Stimulated activated CD4-positive, alpha-beta T cell treated with anti-CD3 and anti-CD28 coated beads, Interleukin-12 subunit alpha, Interleukin-12 subunit beta, amount 100 ng/mL, for 24 hours (primary cell): ENCODE data around the gene GRAMD1B.
A peak's percentile ranks its signal among the peaks of the same experiment; 100 is the strongest.

ENCODE experiments used
- DNase-seq, 2 experiments: peaks; one replicate each; pipeline ENCODE4 v3.0.0-alpha.2; 2020; ENCODE audit warnings: low read depth in 2 of 2

GRAMD1B gene

DNA sequence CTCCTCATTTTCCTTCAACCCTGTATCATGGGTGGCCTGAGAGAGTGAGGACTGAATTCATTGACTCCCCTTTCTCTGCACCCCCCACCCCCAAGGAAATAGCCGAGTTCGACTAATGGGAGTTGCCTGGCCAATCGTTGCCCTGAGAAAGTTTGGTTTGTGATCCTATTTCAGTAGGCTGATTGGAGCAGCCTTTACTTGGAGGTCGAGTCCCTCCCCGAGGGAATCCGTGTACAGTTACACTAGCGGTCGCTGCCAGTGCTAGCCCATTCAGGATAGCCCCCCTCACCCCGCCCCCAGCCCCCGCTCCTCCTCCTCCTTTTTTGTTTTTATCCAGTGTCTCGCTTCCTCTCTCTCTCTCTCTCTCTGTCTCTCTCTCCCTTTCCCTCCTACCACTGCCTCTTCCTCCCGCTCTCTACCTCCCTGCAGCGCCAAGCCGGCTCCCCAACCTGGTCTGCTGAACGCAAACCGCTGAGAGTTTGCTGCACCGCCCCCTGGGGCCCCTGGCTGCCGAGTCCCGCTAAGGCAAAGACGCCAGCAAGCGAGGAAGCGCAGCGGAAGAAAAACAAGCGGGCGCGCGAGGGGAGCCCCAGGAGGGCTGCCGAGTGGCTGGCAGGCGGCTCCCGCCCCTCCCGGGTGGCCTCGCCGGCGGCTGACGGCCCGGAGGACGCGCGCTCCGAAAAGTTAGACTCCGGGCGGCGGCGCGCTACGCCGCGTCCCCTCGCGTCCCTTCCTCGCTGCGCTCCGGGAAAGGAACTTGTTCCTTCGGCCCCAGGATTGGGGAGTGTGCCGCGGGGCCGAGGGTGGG lies at the start of gene GRAMD1B:
TSS of gene GRAMD1B (plus strand) at position 357 of the 808 bp plus-strand sequence. CDS start 524 bp downstream, outside the sequence.
- peak; percentile 40 to 71 for DNase-seq

DNA sequence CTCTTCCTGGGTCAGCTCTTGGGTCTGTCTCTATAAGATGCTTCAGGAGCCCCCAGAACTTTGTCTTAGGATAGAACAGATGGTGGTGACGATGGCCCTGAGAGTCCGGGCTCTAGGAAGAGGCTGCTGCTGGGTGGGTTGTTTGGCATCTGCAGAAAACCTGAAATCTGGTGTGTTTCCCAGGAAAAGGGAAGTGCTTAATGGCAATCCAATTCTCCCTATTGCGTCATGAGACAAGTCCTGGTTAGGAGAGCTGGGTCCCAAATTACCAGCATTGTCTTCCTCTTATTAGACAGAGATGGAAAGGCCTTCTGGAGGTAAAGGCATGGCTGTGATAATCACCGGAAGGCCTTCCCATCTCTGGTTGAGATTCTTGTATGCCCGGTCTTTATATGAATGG lies 48.9 kb upstream of the GRAMD1B start:
- no peak for DNase-seq

- DNase-seq: peak; percentile 33 to 63
These were observed 48.1 kb upstream of the GRAMD1B start for GRCh38 chr11:123381817-123382554.

DNA sequence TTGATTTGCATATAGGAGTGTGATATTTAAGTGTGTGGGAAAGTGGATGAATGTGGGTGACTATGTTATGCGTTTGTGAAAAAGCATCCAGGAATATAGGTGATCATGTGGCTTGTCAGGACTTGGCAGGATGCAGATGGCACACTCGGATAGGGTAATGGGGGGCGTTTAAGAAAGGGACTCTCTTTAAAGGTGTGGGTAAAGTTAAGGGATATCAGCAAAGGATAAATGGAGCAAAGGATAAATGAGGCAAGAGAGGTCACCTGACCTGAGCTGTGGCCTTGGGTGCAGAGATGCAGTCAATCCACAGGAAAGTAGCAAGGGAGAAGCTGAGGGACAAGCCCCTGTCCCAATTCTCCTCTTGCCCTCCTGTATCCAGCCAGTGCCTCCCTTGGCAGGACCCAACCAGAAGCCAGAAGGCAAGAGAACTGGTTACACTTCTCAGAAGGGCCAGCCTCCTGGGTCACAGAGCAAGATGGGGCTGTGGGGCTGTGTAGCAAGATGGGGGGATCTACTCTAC lies 47.5 kb upstream of the GRAMD1B start:
- DNase-seq: no peak

- no peak for DNase-seq
These were observed 46.0 kb upstream of the GRAMD1B start for GRCh38 chr11:123384116-123384515.

- DNase-seq: no peak
These were observed 43.1 kb upstream of the GRAMD1B start for GRCh38 chr11:123386796-123387510.

DNA sequence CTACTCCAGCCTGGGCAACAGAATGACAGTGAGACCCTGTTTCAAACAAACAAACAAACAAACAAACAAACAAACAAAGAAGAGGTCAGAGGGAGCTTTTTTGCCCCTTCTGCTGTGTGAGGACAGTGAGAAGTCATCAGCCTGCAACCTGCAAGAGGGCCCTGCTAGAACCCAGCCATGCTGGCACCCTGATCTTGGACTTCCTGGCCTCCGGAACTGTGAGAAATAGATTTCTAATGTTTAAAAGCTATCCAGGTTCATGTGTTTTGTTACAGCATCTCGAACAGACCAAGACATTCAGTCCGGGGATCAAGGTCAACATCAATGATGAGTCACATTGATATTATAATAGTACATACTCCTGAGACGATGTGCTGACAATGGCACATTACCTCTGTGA lies 41.4 kb upstream of the GRAMD1B start:
- no peak for DNase-seq

DNA sequence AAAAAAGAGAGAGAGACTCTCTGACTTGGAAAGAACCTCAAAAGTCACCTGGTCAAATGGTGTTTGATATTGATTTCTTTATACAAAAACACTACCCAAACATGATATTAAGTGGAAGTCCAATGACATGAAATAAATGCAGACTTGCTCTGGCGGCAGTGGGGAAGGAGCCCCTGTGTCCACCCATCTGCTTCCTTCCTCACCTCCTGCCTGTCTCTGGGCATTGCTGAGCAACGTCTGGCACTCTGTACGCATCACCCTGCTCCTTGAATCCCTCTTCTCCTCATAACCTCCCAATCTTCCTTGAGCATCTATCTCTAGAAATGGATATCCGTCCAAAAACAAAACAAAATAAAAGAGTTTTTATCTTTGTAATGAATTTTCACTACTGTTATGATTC lies 39.9 kb upstream of the GRAMD1B start:
- DNase-seq: no peak

DNA sequence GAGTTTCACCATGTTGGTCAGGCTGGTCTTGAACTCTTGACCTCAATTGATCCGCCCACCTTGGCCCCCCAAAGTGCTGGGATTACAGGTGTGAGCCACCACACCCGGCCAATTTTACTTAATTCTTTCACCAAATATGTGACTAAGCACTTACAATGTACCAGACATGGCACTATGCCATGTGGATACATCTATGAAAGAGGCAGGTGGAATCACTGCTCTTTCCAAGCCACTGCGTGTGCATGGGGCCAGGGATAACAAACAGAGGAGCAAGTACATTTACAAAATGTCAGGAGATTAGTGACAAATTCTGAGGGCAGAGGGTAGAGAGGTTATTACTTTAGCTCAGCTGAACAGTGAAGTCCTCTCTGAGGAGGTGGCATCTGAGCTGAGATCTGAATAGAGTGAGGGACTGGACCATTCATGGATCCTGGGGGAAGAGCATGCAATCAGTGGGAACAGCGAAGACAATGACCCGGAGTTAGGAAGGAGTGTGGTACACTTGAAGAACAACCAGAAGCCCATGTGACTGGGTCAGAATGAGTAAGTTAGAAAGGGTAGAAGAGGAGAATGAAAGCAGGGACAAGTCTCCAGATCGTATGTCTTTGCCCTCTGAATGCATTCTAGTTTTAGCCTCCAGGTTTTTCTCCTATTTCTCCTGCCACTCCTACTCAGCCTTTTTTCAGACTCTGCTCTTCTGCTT lies 38.3 kb upstream of the GRAMD1B start:
- DNase-seq: no peak

- no peak for DNase-seq
These were observed 37.6 kb upstream of the GRAMD1B start for GRCh38 chr11:123392431-123392830.

DNA sequence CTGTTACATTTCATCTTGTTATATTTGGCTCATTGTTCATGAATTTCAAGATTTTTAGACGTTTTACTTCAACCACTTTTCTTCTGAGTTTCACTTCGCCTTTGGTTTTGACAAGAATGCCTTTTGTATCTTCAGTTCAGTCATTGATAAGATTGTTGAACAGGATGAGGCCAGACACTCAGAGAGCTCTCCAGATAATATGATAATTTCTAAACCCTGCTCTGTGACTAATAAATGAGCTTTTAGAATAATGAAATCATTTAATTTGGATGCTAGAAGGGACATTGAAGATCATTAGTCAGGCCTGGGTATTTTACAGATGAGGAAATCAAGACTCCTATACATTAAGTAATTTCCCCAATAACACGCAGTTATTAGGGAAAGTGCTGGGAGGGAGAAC lies 37.2 kb upstream of the GRAMD1B start:
- no peak for DNase-seq

- DNase-seq: no peak
These were observed 36.6 kb upstream of the GRAMD1B start for GRCh38 chr11:123393312-123393927.

DNA sequence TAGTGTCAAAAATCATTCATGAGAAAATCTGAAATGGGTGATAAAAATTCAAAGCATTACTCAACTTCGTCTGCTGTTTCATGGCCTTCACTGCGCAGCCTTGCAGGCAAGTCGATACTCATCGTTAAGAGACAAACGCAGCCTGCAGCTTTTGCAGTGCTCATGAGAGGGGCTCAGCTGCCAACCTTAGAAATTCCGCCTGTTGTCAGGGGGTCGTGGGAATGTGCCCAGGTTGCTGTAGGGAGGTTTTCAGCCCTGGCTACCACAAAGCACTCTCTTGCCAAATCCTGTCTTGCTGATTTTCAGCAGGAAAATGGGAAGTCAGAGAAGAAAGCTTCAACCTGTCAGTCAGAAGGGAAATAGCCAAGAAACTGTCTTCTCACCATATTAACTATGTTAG lies 25.4 kb upstream of the GRAMD1B start:
- no peak for DNase-seq

- DNase-seq: no peak
These were observed 24.9 kb upstream of the GRAMD1B start for GRCh38 chr11:123405123-123405592.

GRCh38 chr11:123406441-123407129 lies 23.5 kb upstream of the GRAMD1B start:
- DNase-seq: no peak

GRCh38 chr11:123407130-123407995 lies 22.7 kb upstream of the GRAMD1B start:
- DNase-seq: peak; percentile 21 to 42

DNA sequence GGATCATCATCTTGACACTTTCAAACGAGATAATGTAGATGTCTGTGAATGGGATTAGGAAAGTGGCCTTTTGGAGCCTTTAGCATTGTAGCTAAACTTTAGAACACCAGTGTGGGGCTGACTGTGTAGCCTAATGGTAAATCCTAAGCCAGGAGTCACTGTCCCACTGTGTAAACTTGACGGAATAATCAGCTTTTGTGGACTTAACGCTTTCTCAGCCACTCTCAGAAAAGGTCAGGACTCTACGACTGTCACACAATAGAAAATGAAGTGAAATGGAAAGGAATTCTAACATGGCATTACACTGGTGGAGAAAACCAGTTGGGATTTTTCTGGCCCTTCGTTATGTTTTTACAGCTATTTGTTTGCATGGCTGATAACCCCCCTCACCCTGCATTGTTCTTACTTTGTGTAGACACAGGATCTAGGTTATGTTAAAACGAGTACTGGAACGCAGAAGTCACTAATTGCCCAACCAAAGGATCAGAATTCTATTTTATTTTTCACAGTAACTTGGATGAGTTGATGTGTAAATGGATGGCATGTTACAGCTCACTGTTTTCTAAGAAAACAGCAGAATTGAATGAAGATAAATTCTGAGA lies 22.0 kb upstream of the GRAMD1B start:
- no peak for DNase-seq

DNA sequence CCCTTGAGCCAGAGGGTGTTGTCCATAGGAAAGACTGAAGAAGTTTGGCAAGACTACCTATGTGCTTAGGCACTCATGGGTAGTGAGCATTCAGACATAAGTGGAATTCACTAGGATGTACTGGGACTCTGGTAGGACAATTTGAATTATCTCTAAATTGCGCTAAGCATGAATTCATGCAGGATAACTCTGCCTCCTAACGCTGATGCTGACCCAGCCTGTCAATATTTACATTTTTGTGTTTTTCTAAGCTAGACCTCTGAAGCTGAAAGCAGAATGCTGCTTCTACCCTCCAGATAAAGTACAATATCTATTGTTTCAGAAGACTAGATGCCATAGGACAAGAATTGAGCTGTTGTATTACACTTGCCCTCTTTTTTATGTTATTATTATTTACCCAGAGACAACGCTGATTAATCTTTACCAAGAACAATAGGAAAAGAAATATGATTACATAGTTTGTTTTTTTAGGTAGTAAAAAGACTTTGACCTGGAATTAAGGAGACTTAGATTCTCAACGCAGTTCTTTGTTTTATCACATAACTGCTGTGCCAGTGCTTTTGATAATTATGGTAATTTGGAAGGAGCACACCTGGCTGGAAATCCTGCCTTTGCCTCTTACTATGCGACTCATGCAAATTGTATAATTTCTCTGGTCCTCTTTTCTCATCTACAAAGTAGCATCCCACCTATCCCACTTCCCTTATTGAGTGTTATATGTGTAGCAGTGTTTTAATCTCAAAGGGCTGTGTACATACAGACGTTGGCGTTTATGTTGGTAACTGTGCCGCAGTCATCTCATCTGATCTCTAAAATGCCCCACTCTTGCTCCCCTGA lies 21.2 kb upstream of the GRAMD1B start:
- no peak for DNase-seq
